ENCODE data around the gene ADARB1.

The ADARB1 gene

GRCh38 chr21:45053561-45054226 is 20.7 kb upstream of the ADARB1 start:
- no peak for DNase-seq (ENCODE audit: low read depth, low spot score)
- H3K4me3 ChIP-seq (ENCODE audit: low read length), result no peak overlapping the region

- DNase-seq (ENCODE audit: low read depth, low spot score), result no peak
- no peak overlapping the region for H3K4me3 ChIP-seq (ENCODE audit: low read length)
Measured at GRCh38 chr21:45054227-45054926, 20.0 kb upstream of the ADARB1 start.

GRCh38 chr21:45054927-45055612 is 19.3 kb upstream of the ADARB1 start:
- DNase-seq (ENCODE audit: low read depth, low spot score), result no peak
- H3K4me3 ChIP-seq (ENCODE audit: low read length), result no peak overlapping the region

GRCh38 chr21:45055861-45056260 is 18.5 kb upstream of the ADARB1 start:
- no peak for DNase-seq (ENCODE audit: low read depth, low spot score)
- H3K4me3 ChIP-seq (ENCODE audit: low read length), result no peak overlapping the region

GRCh38 chr21:45056296-45056904 is 18.0 kb upstream of the ADARB1 start:
- no peak for DNase-seq (ENCODE audit: low read depth, low spot score)
- no peak overlapping the region for H3K4me3 ChIP-seq (ENCODE audit: low read length)

GRCh38 chr21:45056917-45057560 is 17.3 kb upstream of the ADARB1 start:
- no peak overlapping the region for H3K4me3 ChIP-seq (ENCODE audit: low read length)
- DNase-seq (ENCODE audit: low read depth, low spot score), result no peak

GRCh38 chr21:45057886-45058285 is 16.5 kb upstream of the ADARB1 start:
- H3K4me3 ChIP-seq (ENCODE audit: low read length), result no peak overlapping the region
- DNase-seq (ENCODE audit: low read depth, low spot score), result no peak

- DNase-seq (ENCODE audit: low read depth, low spot score), result no peak
- H3K4me3 ChIP-seq (ENCODE audit: low read length), result no peak overlapping the region
Measured at GRCh38 chr21:45059121-45059520, 15.3 kb upstream of the ADARB1 start.

GRCh38 chr21:45060089-45060488 is 14.3 kb upstream of the ADARB1 start:
- H3K4me3 ChIP-seq (ENCODE audit: low read length), result no peak overlapping the region
- DNase-seq (ENCODE audit: low read depth, low spot score), result no peak

- DNase-seq (ENCODE audit: low read depth, low spot score), result no peak
- no peak overlapping the region for H3K4me3 ChIP-seq (ENCODE audit: low read length)
Measured at GRCh38 chr21:45060675-45061311, 13.6 kb upstream of the ADARB1 start.

- H3K4me3 ChIP-seq (ENCODE audit: low read length), result no peak overlapping the region
- no peak for DNase-seq (ENCODE audit: low read depth, low spot score)
Measured at GRCh38 chr21:45064091-45064490, 10.3 kb upstream of the ADARB1 start.

GRCh38 chr21:45064618-45065399 is 9.6 kb upstream of the ADARB1 start:
- DNase-seq (ENCODE audit: low read depth, low spot score), result no peak
- H3K4me3 ChIP-seq (ENCODE audit: low read length), result no peak overlapping the region

GRCh38 chr21:45067462-45068285 is 6.7 kb upstream of the ADARB1 start:
- DNase-seq (ENCODE audit: low read depth, low spot score), result no peak
- H3K4me3 ChIP-seq (ENCODE audit: low read length), result no peak overlapping the region

- DNase-seq (ENCODE audit: low read depth, low spot score), result no peak
- no peak overlapping the region for H3K4me3 ChIP-seq (ENCODE audit: low read length)
Measured at GRCh38 chr21:45069085-45069484, 5.3 kb upstream of the ADARB1 start.

GRCh38 chr21:45069711-45070110 is 4.7 kb upstream of the ADARB1 start:
- DNase-seq (ENCODE audit: low read depth, low spot score), result no peak
- H3K4me3 ChIP-seq (ENCODE audit: low read length), result no peak overlapping the region

GRCh38 chr21:45071078-45071873 is 3.1 kb upstream of the ADARB1 start:
- H3K4me3 ChIP-seq (ENCODE audit: low read length), result no peak overlapping the region
- DNase-seq (ENCODE audit: low read depth, low spot score), result no peak
